PFSK-1 (cell line): ENCODE measurements around the gene TPT1.

Experiments used
- FOXP2 ChIP-seq: optimal IDR thresholded peaks from 2 replicates; pipeline ENCODE3; 2011; ENCODE audit warnings: borderline replicate concordance, control low read depth, inconsistent platforms; ENCODE audit not compliant: insufficient read depth; ENCODE audit errors: extremely low read length, extremely low read depth
- POLR2AphosphoS5 ChIP-seq: IDR thresholded peaks from 2 replicates; pipeline ENCODE4 v1.6.1; 2012; ENCODE audit warnings: low read depth, mild to moderate bottlenecking, control low read depth, low read length, moderate library complexity
- REST ChIP-seq, 2 experiments: IDR thresholded peaks; 2 replicates each; pipeline versions ENCODE4 v1.6.1 to v1.8.0; 2011 to 2012; ENCODE audit warnings: low read depth in 2 of 2, low read length in 2 of 2, control low read depth in 1 of 2, inconsistent platforms in 1 of 2, mild to moderate bottlenecking in 1 of 2, moderate library complexity in 1 of 2; ENCODE audit not compliant: insufficient read depth in 1 of 2
- SIN3A ChIP-seq: IDR thresholded peaks from 2 replicates; pipeline ENCODE4 v1.6.1; 2012; ENCODE audit warnings: mild to moderate bottlenecking, low read length, moderate library complexity, borderline replicate concordance; ENCODE audit not compliant: insufficient read depth
- TAF1 ChIP-seq: IDR thresholded peaks from 2 replicates; pipeline ENCODE4 v1.6.1; 2012; ENCODE audit warnings: low read length, control low read depth, borderline replicate concordance; ENCODE audit not compliant: insufficient read depth

GRCh38 chr13:45305079-45305478 is 35.9 kb downstream of the TPT1 start:
- TF ChIP-seq REST (IDR thresholded peaks at IDR 0.05; ENCODE audit: insufficient read depth in 1 of 2, low read depth in 2 of 2, low read length in 2 of 2) (no peak), FOXP2 (no peak), TAF1 (no peak), POLR2AphosphoS5 (no peak), SIN3A (no peak)
